ENCODE results near the gene MALL. TPM values are rescaled to one million over a fixed set of nuclear protein-coding genes. Genes with fewer than 3 reads are reported as not detected.
"Not testable (repeated sequence)": the region's sequence is repeated elsewhere in the genome, so short reads cannot be mapped to it uniquely, and the experiment has no call there.

Gene MALL
- total and polyA plus RNA-seq, 9 of the 15 experiments (the other 6 are each of a cell fraction or from before 2014, with no cell fraction given), result 0.24 TPM; not detected in 8

GRCh38 chr2:110041941-110042660 lies 73.5 kb downstream of the MALL start:
- in situ Hi-C loops (cut with MboI); H4K20me1 ChIP-seq (replicated peaks; ENCODE audit: control insufficient read depth, insufficient read depth, low read length); H3K27ac ChIP-seq (ENCODE audit: extremely low read depth, low read depth, low read length); ATAC-seq; H3K9me3 ChIP-seq (replicated peaks; ENCODE audit: control insufficient read depth, insufficient read depth, low read depth, low read length); H3K4me2 ChIP-seq (ENCODE audit: insufficient read depth, low read length); H3K4me1 ChIP-seq (replicated peaks in 1 of 2; ENCODE audit: control insufficient read depth in 2 of 2, insufficient read depth in 2 of 2, low read length in 2 of 2); H3K4me3 ChIP-seq; DNase-seq (ENCODE audit: extremely low read depth in 1 of 4, low spot score in 3 of 4); H3K79me2 ChIP-seq (ENCODE audit: control insufficient read depth, insufficient read depth, low read length); H2AFZ ChIP-seq (ENCODE audit: low read depth, low read length); H3K9me1 ChIP-seq (ENCODE audit: control insufficient read depth, insufficient read depth, low read length); BruUV-seq (replicated peaks); CTCF ChIA-PET (ENCODE audit: low intra/inter-chr PET ratio); intact Hi-C loops (cut with micrococcal nuclease); H3K36me3 ChIP-seq (ENCODE audit: control insufficient read depth, insufficient read depth, low read length); H3K27me3 ChIP-seq (ENCODE audit: control insufficient read depth in 2 of 2, insufficient read depth in 2 of 2, low read length in 2 of 2); H3K9ac ChIP-seq (ENCODE audit: insufficient read depth in 1 of 2, low read depth in 2 of 2, low read length in 2 of 2); POLR2A ChIA-PET: not testable (repeated sequence)
- WGBS (ENCODE audit: insufficient coverage, low coverage, missing lambda C conversion rate), result 0% methylated on average over 2 of the region's 10 CpGs
- FAIRE-seq, result peak; percentile 61

GRCh38 chr2:110037336-110037735 lies 78.3 kb downstream of the MALL start:
- intact Hi-C loops (cut with micrococcal nuclease); BruUV-seq (replicated peaks); H3K27me3 ChIP-seq (ENCODE audit: control insufficient read depth in 2 of 2, insufficient read depth in 2 of 2, low read length in 2 of 2); H3K36me3 ChIP-seq (ENCODE audit: control insufficient read depth, insufficient read depth, low read length); H3K4me1 ChIP-seq (replicated peaks in 1 of 2; ENCODE audit: control insufficient read depth in 2 of 2, insufficient read depth in 2 of 2, low read length in 2 of 2); FAIRE-seq; H3K79me2 ChIP-seq (ENCODE audit: control insufficient read depth, insufficient read depth, low read length); H4K20me1 ChIP-seq (replicated peaks; ENCODE audit: control insufficient read depth, insufficient read depth, low read length); H2AFZ ChIP-seq (ENCODE audit: low read depth, low read length); CTCF ChIA-PET (ENCODE audit: low intra/inter-chr PET ratio); in situ Hi-C loops (cut with MboI); H3K4me3 ChIP-seq; H3K4me2 ChIP-seq (ENCODE audit: insufficient read depth, low read length); ATAC-seq; H3K9ac ChIP-seq (ENCODE audit: insufficient read depth in 1 of 2, low read depth in 2 of 2, low read length in 2 of 2); POLR2A ChIA-PET; H3K9me3 ChIP-seq (replicated peaks; ENCODE audit: control insufficient read depth, insufficient read depth, low read depth, low read length); H3K27ac ChIP-seq (ENCODE audit: extremely low read depth, low read depth, low read length); DNase-seq (ENCODE audit: extremely low read depth in 1 of 4, low spot score in 3 of 4); H3K9me1 ChIP-seq (ENCODE audit: control insufficient read depth, insufficient read depth, low read length): not testable (repeated sequence)
- WGBS (ENCODE audit: insufficient coverage, low coverage, missing lambda C conversion rate), result 0% methylated on average over 3 of the region's 9 CpGs

- H3K9me1 ChIP-seq (ENCODE audit: control insufficient read depth, insufficient read depth, low read length); H3K27me3 ChIP-seq (ENCODE audit: control insufficient read depth in 2 of 2, insufficient read depth in 2 of 2, low read length in 2 of 2); H3K4me1 ChIP-seq (replicated peaks in 1 of 2; ENCODE audit: control insufficient read depth in 2 of 2, insufficient read depth in 2 of 2, low read length in 2 of 2); DNase-seq (ENCODE audit: extremely low read depth in 1 of 4, low spot score in 3 of 4); H2AFZ ChIP-seq (ENCODE audit: low read depth, low read length); POLR2A ChIA-PET; H3K9ac ChIP-seq (ENCODE audit: insufficient read depth in 1 of 2, low read depth in 2 of 2, low read length in 2 of 2); ATAC-seq; H3K79me2 ChIP-seq (ENCODE audit: control insufficient read depth, insufficient read depth, low read length); H3K9me3 ChIP-seq (replicated peaks; ENCODE audit: control insufficient read depth, insufficient read depth, low read depth, low read length); H3K4me2 ChIP-seq (ENCODE audit: insufficient read depth, low read length); in situ Hi-C loops (cut with MboI); FAIRE-seq; H4K20me1 ChIP-seq (replicated peaks; ENCODE audit: control insufficient read depth, insufficient read depth, low read length); BruUV-seq (replicated peaks); H3K36me3 ChIP-seq (ENCODE audit: control insufficient read depth, insufficient read depth, low read length); CTCF ChIA-PET (ENCODE audit: low intra/inter-chr PET ratio); H3K27ac ChIP-seq (ENCODE audit: extremely low read depth, low read depth, low read length); intact Hi-C loops (cut with micrococcal nuclease); H3K4me3 ChIP-seq: not testable (repeated sequence)
- no CpG with 5 or more reads among the region's 6 CpGs for WGBS (ENCODE audit: insufficient coverage, low coverage, missing lambda C conversion rate)
Observed at GRCh38 chr2:110035384-110035783, 80.2 kb downstream of the MALL start.

- DNase-seq (ENCODE audit: extremely low read depth in 1 of 4, low spot score in 3 of 4), result peak in 1 of 4 experiments; percentile 0
- CTCF ChIA-PET (ENCODE audit: low intra/inter-chr PET ratio); in situ Hi-C loops (cut with MboI); FAIRE-seq; H4K20me1 ChIP-seq (replicated peaks; ENCODE audit: control insufficient read depth, insufficient read depth, low read length); H3K9me3 ChIP-seq (replicated peaks; ENCODE audit: control insufficient read depth, insufficient read depth, low read depth, low read length); H3K79me2 ChIP-seq (ENCODE audit: control insufficient read depth, insufficient read depth, low read length); H3K9me1 ChIP-seq (ENCODE audit: control insufficient read depth, insufficient read depth, low read length); H3K4me3 ChIP-seq; H3K27me3 ChIP-seq (ENCODE audit: control insufficient read depth in 2 of 2, insufficient read depth in 2 of 2, low read length in 2 of 2); BruUV-seq (replicated peaks); H3K9ac ChIP-seq (ENCODE audit: insufficient read depth in 1 of 2, low read depth in 2 of 2, low read length in 2 of 2); intact Hi-C loops (cut with micrococcal nuclease); POLR2A ChIA-PET; H3K36me3 ChIP-seq (ENCODE audit: control insufficient read depth, insufficient read depth, low read length); ATAC-seq; H3K4me2 ChIP-seq (ENCODE audit: insufficient read depth, low read length); H3K4me1 ChIP-seq (replicated peaks in 1 of 2; ENCODE audit: control insufficient read depth in 2 of 2, insufficient read depth in 2 of 2, low read length in 2 of 2); H2AFZ ChIP-seq (ENCODE audit: low read depth, low read length); H3K27ac ChIP-seq (ENCODE audit: extremely low read depth, low read depth, low read length): not testable (repeated sequence)
- 0% methylated on average over 5 of the region's 10 CpGs for WGBS (ENCODE audit: insufficient coverage, low coverage, missing lambda C conversion rate)
Observed at GRCh38 chr2:110034935-110035334, 80.7 kb downstream of the MALL start.
